BJ (cell line): ENCODE measurements around the gene DYNC1LI1. TPM values are rescaled to one million over a fixed set of nuclear protein-coding genes. Genes with fewer than 3 reads are reported as not detected.
"Not testable (repeated sequence)": the region's sequence is repeated elsewhere in the genome, so short reads cannot be mapped to it uniquely, and the experiment has no call there.

ENCODE experiments used
- CTCF ChIA-PET: fragments of 350-600 bp; formaldehyde crosslinking; extraction: SDS; loops from one replicate; lab custom pipeline; 2021; ENCODE audit warnings: antibody characterized with exemption, inconsistent platforms; lab: Yijun Ruan, JAX
- POLR2A ChIA-PET: fragments of 300-600 bp; sonication (Branson Sonifier 250); formaldehyde crosslinking; extraction: SDS; loops from one replicate; lab custom pipeline; 2021; ENCODE audit warnings: antibody characterized with exemption; lab: Charles Lee
- DNase-seq: peaks from one replicate; pipeline ENCODE4 v3.0.0-alpha.2; 2011; ENCODE audit warnings: low read depth
- H3K27me3 ChIP-seq: 2 replicates; pipeline ENCODE4 v1.6.0; 2011; ENCODE audit warnings: low read length; ENCODE audit not compliant: control insufficient read depth, insufficient read depth
- H3K36me3 ChIP-seq: 2 replicates; pipeline ENCODE4 v1.5.1; 2011; ENCODE audit warnings: low read length; ENCODE audit not compliant: control insufficient read depth, insufficient read depth
- H3K4me3 ChIP-seq: 2 replicates; pipeline ENCODE4 v1.5.1; 2011; ENCODE audit warnings: low read depth, mild to moderate bottlenecking, control low read depth, low read length
- CTCF ChIP-seq: IDR thresholded peaks from 2 replicates; pipeline ENCODE4 v1.5.1; 2011; ENCODE audit warnings: low read depth, mild to moderate bottlenecking, control low read depth, inconsistent platforms, low read length, moderate library complexity; ENCODE audit not compliant: insufficient read depth
- polyA plus RNA-seq: library from polyadenylated mRNA; depleted of rRNA; stranded (reverse); fragments of >200 nt; gene quantifications from 2 replicates; pipeline ENCODE4 v1.2.3, GENCODE V29; 2011

Gene DYNC1LI1
- polyA plus RNA-seq, 1 experiment, result 15.9 TPM

DNA sequence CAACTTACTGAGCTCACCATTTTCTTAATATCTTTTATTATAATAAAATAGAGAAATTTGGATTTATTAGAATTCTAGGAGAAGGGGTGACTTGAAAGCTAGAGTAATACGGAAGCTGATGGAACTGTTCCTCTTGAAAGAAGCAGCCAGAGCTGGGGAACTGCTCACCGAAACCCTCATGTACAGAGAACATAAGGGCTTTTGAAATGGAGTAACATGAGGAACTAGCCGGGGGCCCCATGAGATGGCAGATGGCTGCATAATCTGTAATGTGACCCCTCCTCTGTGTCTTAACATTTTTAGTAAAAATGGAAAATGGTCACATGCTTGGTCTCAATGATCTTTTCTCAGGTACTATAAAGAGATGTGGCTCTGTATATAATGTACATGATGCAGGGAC is 15.7 kb upstream of the DYNC1LI1 start:
- POLR2A ChIA-PET, result no interaction called here
- no peak overlapping the region for H3K4me3 ChIP-seq
- DNase-seq, result no peak
- no peaks in the 10 kb centered on the region for H3K36me3 ChIP-seq
- no peak for TF ChIP-seq CTCF
- CTCF ChIA-PET, result interaction anchor here (0.8 kb wide), 1 partner anchor 73 kb away, joined by 3 read pairs; no protein-coding TSS in a partner anchor
- H3K27me3 ChIP-seq, result no peaks in the 10 kb centered on the region

- TF ChIP-seq CTCF, result no peak
- POLR2A ChIA-PET, result no interaction called here
- Histone ChIP-seq H3K4me3 (no peak overlapping the region), H3K27me3 (no peaks in the 10 kb centered on the region), H3K36me3 (no peaks in the 10 kb centered on the region)
- CTCF ChIA-PET, result interaction anchor here (1.3 to 1.7 kb wide), 2 partner anchors 9 to 12 kb away, joined by 3 to 4 read pairs; no protein-coding TSS in a partner anchor
- DNase-seq, result no peak
Observed at GRCh38 chr3:32584660-32585059, 14.0 kb upstream of the DYNC1LI1 start.

DNA sequence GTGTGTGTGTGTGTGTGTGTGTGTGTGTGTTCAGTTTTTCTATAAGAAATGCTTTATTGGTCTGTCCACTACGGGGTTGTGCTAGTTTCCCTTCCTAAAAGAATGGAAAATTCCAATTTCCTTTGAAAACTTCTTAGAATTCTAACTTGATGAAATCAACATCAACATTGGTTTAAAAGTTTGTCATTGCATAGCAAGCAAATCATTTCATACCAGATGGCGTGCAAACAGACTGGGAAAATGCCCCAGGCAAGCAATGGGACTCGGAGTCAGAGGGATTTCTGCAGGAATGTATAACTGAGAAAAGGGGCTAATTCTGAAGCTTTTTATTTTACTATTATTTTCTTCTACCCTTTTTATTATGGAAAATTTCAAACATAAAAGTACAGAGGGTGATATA is 13.1 kb upstream of the DYNC1LI1 start:
- DNase-seq, result peak; percentile 75
- no peak for TF ChIP-seq CTCF
- ChIA-PET POLR2A (no interaction called here), CTCF (interaction anchor here (1.3 kb wide), 2 partner anchors 8 to 82 kb away, joined by 3 to 4 read pairs; no protein-coding TSS in a partner anchor)
- H3K27me3 ChIP-seq, result no peaks in the 10 kb centered on the region
- no peaks in the 10 kb centered on the region for H3K36me3 ChIP-seq
- H3K4me3 ChIP-seq, result no peak overlapping the region

DNA sequence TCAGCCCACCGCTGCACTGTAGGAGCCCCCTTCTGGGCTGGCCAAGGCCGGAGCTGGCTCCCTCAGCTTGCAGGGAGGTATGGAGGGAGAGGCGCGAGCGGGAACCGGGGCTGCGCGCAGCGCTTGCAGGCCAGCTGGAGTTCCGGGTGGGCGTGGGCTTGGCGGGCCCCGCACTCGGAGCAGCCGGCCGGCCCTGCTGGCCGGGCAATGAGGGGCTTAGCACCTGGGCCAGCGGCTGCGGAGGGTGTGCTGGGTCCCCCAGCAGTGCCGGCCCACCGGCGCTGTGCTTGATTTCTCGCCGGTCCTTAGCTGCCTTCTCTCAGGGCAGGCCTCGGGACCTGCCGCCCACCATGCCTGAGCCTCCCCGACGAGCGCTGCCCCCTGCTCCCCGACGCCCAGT is 8.0 kb upstream of the DYNC1LI1 start:
- CTCF ChIA-PET, POLR2A ChIA-PET, DNase-seq, H3K4me3 ChIP-seq, H3K27me3 ChIP-seq, H3K36me3 ChIP-seq: not testable (repeated sequence)

- TF ChIP-seq CTCF, result no peak
- no peak overlapping the region for H3K4me3 ChIP-seq
- no peaks in the 10 kb centered on the region for H3K27me3 ChIP-seq
- ChIA-PET POLR2A (no interaction called here), CTCF (no interaction called here)
- DNase-seq, result no peak
- no peaks in the 10 kb centered on the region for H3K36me3 ChIP-seq
Observed at GRCh38 chr3:32577581-32578556, 7.2 kb upstream of the DYNC1LI1 start.
